Liver (tissue), 9 donors: ENCODE measurements around the gene MAP4K1. TPM values are rescaled to one million over a fixed set of nuclear protein-coding genes. Genes with fewer than 3 reads are reported as not detected.
"Not testable (repeated sequence)": the region's sequence is repeated elsewhere in the genome, so short reads cannot be mapped to it uniquely, and the experiment has no call there.

Experiments
- DNase-seq: peaks from one replicate; pipeline ENCODE4 v3.0.0-alpha.2; 2017; ENCODE audit warnings: low spot score
- H3K27ac ChIP-seq, 2 donors: one replicate each; pipeline ENCODE4 v1.7.0; 2013; ENCODE audit warnings: inconsistent platforms in 2 of 2, low read length in 2 of 2, control low read depth in 1 of 2, low read depth in 1 of 2, mild to moderate bottlenecking in 1 of 2
- H3K27me3 ChIP-seq, 4 donors: one replicate each; pipeline versions ENCODE4 v1.6.1 to v1.7.0; 2013; ENCODE audit warnings: low read length in 3 of 4, inconsistent platforms in 1 of 4, mild to moderate bottlenecking in 1 of 4, moderate library complexity in 1 of 4; ENCODE audit not compliant: control insufficient read depth in 4 of 4, insufficient read depth in 4 of 4
- H3K36me3 ChIP-seq, 4 donors: one replicate each; pipeline versions ENCODE4 v1.6.1 to v1.7.0; 2013; ENCODE audit warnings: low read length in 3 of 4, mild to moderate bottlenecking in 3 of 4, low read depth in 1 of 4, moderate library complexity in 1 of 4; ENCODE audit not compliant: control insufficient read depth in 4 of 4, insufficient read depth in 3 of 4
- H3K4me1 ChIP-seq, 4 donors: one replicate each; pipeline versions ENCODE4 v1.6.1 to v1.7.0; 2013; ENCODE audit warnings: low read length in 3 of 4, mild to moderate bottlenecking in 3 of 4, moderate library complexity in 1 of 4; ENCODE audit not compliant: control insufficient read depth in 4 of 4, insufficient read depth in 4 of 4
- H3K4me3 ChIP-seq, 3 donors: one replicate each; pipeline versions ENCODE4 v1.6.1 to v1.7.0; 2013; ENCODE audit warnings: low read length in 3 of 3, control low read depth in 1 of 3, low read depth in 1 of 3, mild to moderate bottlenecking in 1 of 3
- H3K9ac ChIP-seq, 2 donors: one replicate each; pipeline ENCODE4 v1.7.0; 2013; ENCODE audit warnings: low read length in 2 of 2, mild to moderate bottlenecking in 2 of 2, moderate library complexity in 2 of 2, control low read depth in 1 of 2, low read depth in 1 of 2
- H3K9me3 ChIP-seq, 4 donors: one replicate each; pipeline versions ENCODE4 v1.6.1 to v1.7.0; 2013; ENCODE audit warnings: low read length in 3 of 4; ENCODE audit not compliant: control insufficient read depth in 4 of 4
- EGR1 ChIP-seq, 2 donors: IDR thresholded peaks; 2 replicates each; pipeline ENCODE4 v1.6.1; 2016 to 2018; ENCODE audit warnings: antibody characterized with exemption in 2 of 2, low read depth in 2 of 2
- FOXA1 ChIP-seq: IDR thresholded peaks from 2 replicates; pipeline ENCODE4 v1.6.1; 2016; ENCODE audit warnings: antibody characterized with exemption
- FOXA2 ChIP-seq: IDR thresholded peaks from 2 replicates; pipeline ENCODE4 v1.6.1; 2016; ENCODE audit warnings: antibody characterized with exemption
- GABPA ChIP-seq, 2 donors: IDR thresholded peaks in 1 of 2; conservative IDR thresholded peaks in 1 of 2; 2 replicates each; pipeline ENCODE4 v1.6.1; 2016; ENCODE audit warnings: antibody characterized with exemption in 2 of 2, mild to moderate bottlenecking in 1 of 2, moderate library complexity in 1 of 2
- HNF4A ChIP-seq, 2 donors: conservative IDR thresholded peaks; 2 replicates each; pipeline ENCODE4 v1.6.1; 2016; ENCODE audit warnings: antibody characterized with exemption in 2 of 2, mild to moderate bottlenecking in 2 of 2
- HNF4G ChIP-seq: IDR thresholded peaks from 2 replicates; pipeline ENCODE4 v1.6.1; 2016; ENCODE audit warnings: antibody characterized with exemption
- JUND ChIP-seq, 2 donors: IDR thresholded peaks; 2 replicates each; pipeline ENCODE4 v1.6.1; 2016; ENCODE audit warnings: antibody characterized with exemption in 2 of 2
- NR2F2 ChIP-seq: IDR thresholded peaks from 2 replicates; pipeline ENCODE4 v1.6.1; 2016; ENCODE audit warnings: antibody characterized with exemption
- REST ChIP-seq: IDR thresholded peaks from 2 replicates; pipeline ENCODE4 v1.6.1; 2016; ENCODE audit warnings: antibody characterized with exemption, mild to moderate bottlenecking
- RXRA ChIP-seq, 2 donors: IDR thresholded peaks; 2 replicates each; pipeline ENCODE4 v1.6.1; 2017 to 2018; ENCODE audit warnings: antibody characterized with exemption in 2 of 2, mild to moderate bottlenecking in 1 of 2
- SP1 ChIP-seq: IDR thresholded peaks from 2 replicates; pipeline ENCODE4 v1.6.1; 2018; ENCODE audit warnings: antibody characterized with exemption, mild to moderate bottlenecking
- YY1 ChIP-seq: IDR thresholded peaks from 2 replicates; pipeline ENCODE4 v1.6.1; 2016; ENCODE audit warnings: antibody characterized with exemption, mild to moderate bottlenecking
- ZBTB33 ChIP-seq: IDR thresholded peaks from 2 replicates; pipeline ENCODE4 v1.6.1; 2016; ENCODE audit warnings: antibody characterized with exemption
- WGBS: extraction: QIAGEN DNeasy Blood & Tissue Kit; methylation state at CpG from one replicate; pipeline ENCODE4 v1.1.7; 2013; 5-methylcytosine and 5-hydroxymethylcytosine counted together
- polyA plus RNA-seq, 2 donors: library from polyadenylated mRNA; stranded (reverse) in 1 of 2; unstranded in 1 of 2; fragments of 200-250 nt in 1 of 2; fragments of >200 nt in 1 of 2; fragmentation: Nextera tagmentation in 1 of 2; extraction: Ambion mirVana in 1 of 2; gene quantifications; one replicate each; pipeline versions ENCODE4 v1.2.1 to v1.2.3, GENCODE V29; 2013 to 2015
- total RNA-seq, 2 donors: library from RNA; depleted of rRNA; stranded (reverse); fragments of >200 nt; gene quantifications; one replicate each; pipeline ENCODE4 v1.2.3, GENCODE V29; 2014
- TF ChIP-seq, protein P1 (sequence below): fragments of 150-350 bp; IDR thresholded peaks from 2 replicates; pipeline ENCODE4 v1.5.1; 2017; ENCODE audit warnings: improper control_type of control experiment, low read depth, low read length; ENCODE audit not compliant: missing input control
- donor health status: healthy.
- donor health status: healthy.
- donor health status: healthy.
- donor health status: healthy.
- donor health status: healthy.

The MAP4K1 gene
- total and polyA plus RNA-seq, 4 donors = 0.89 to 3.1 (median 1.9) TPM

GRCh38 chr19:38555200-38555599 lies 62.6 kb downstream of the MAP4K1 start:
- H3K4me1 ChIP-seq = no peaks in the 10 kb centered on the region
- no peaks in the 10 kb centered on the region for H3K9me3 ChIP-seq
- H3K4me3 ChIP-seq = no peak overlapping the region
- no peak for DNase-seq
- H3K9ac ChIP-seq = no peak overlapping the region
- TF ChIP-seq EGR1 (IDR thresholded peaks at IDR 0.05; ENCODE audit: low read depth in 2 of 2) (no peak), YY1 (no peak), RXRA (IDR thresholded peaks at IDR 0.05) (no peak), ZBTB33 (no peak), FOXA2 (no peak), FOXA1 (no peak), NR2F2 (no peak), SP1 (no peak), HNF4A (conservative IDR thresholded peaks at IDR 0.05) (no peak), JUND (IDR thresholded peaks at IDR 0.05) (no peak), REST (no peak), GABPA (IDR thresholded peaks at IDR 0.05 in 1 of 2, conservative IDR thresholded peaks at IDR 0.05 in 1 of 2) (no peak), HNF4G (no peak)
- TF ChIP-seq, protein P1, sequence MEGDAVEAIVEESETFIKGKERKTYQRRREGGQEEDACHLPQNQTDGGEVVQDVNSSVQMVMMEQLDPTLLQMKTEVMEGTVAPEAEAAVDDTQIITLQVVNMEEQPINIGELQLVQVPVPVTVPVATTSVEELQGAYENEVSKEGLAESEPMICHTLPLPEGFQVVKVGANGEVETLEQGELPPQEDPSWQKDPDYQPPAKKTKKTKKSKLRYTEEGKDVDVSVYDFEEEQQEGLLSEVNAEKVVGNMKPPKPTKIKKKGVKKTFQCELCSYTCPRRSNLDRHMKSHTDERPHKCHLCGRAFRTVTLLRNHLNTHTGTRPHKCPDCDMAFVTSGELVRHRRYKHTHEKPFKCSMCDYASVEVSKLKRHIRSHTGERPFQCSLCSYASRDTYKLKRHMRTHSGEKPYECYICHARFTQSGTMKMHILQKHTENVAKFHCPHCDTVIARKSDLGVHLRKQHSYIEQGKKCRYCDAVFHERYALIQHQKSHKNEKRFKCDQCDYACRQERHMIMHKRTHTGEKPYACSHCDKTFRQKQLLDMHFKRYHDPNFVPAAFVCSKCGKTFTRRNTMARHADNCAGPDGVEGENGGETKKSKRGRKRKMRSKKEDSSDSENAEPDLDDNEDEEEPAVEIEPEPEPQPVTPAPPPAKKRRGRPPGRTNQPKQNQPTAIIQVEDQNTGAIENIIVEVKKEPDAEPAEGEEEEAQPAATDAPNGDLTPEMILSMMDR = no peak
- H3K27ac ChIP-seq = no peak overlapping the region
- WGBS = 72% methylated on average over 8 of the region's 8 CpGs
- H3K36me3 ChIP-seq = no peaks in the 10 kb centered on the region
- H3K27me3 ChIP-seq = peaks cover 0 to 4% (median 0%) of the 10 kb centered on the region in 4 donors

- H3K36me3 ChIP-seq = no peaks in the 10 kb centered on the region
- no peaks in the 10 kb centered on the region for H3K9me3 ChIP-seq
- H3K27ac ChIP-seq = no peak overlapping the region
- H3K27me3 ChIP-seq = peaks cover 0 to 4% (median 0%) of the 10 kb centered on the region in 4 donors
- no peak for DNase-seq
- H3K4me3 ChIP-seq = no peak overlapping the region
- H3K4me1 ChIP-seq = no peaks in the 10 kb centered on the region
- H3K9ac ChIP-seq = no peak overlapping the region
- TF ChIP-seq FOXA1 (no peak), REST (no peak)
- WGBS = 60% methylated on average over 3 of the region's 3 CpGs
These were observed 63.0 kb downstream of the MAP4K1 start for GRCh38 chr19:38554676-38555141.

DNA sequence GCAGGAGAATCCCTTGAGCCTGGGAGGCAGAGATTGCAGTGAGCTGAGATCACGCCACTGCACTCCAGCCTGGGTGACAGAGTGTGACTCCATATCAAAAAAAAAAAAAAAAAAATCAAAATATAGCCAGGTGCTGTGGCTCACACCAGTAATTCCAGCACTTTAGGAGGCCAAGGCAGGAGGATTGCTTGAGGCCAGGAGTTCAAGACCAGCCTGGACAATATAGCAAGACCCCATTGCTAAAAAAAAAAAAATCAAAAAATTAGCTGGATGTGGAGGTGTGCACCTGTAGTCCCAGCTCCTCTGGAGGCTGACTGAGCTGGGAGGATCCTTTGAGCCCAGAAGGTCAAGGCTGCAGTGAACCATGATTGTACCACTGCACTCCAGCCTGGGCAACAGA lies 64.5 kb downstream of the MAP4K1 start:
- not testable (repeated sequence) for H3K9ac ChIP-seq, H3K27ac ChIP-seq, H3K27me3 ChIP-seq, H3K4me1 ChIP-seq, H3K4me3 ChIP-seq, H3K9me3 ChIP-seq, H3K36me3 ChIP-seq, DNase-seq
- WGBS = 97% methylated on average over 1 of the region's 1 CpG
